ENCODE results near the gene SNAP91. TPM values are rescaled to one million over a fixed set of nuclear protein-coding genes. Genes with fewer than 3 reads are reported as not detected.

The SNAP91 gene
- total and polyA plus RNA-seq, 2 experiments from 2014 or later: 0.53 to 1.4 TPM

GRCh38 chr6:83536647-83537589 is 172.0 kb downstream of the SNAP91 start:
- Histone ChIP-seq H3K4me1 (ENCODE audit: insufficient read depth) (no peaks in the 10 kb centered on the region), H2AFZ (no peak overlapping the region), H3K9me3 (ENCODE audit: low read depth) (no peaks in the 10 kb centered on the region), H4K20me1 (ENCODE audit: insufficient read depth, poor library complexity, severe bottlenecking) (no peaks in the 10 kb centered on the region), H3K36me3 (replicated peaks; ENCODE audit: insufficient read depth, low read depth) (no peaks in the 10 kb centered on the region), H3K4me2 (no peak overlapping the region), H3K9me2 (replicated peaks; ENCODE audit: insufficient read depth) (no peaks in the 10 kb centered on the region), H3K4me3 (no peak overlapping the region), H3K79me2 (no peaks in the 10 kb centered on the region), H3K27me3 (no peaks in the 10 kb centered on the region), H3K27ac (no peak overlapping the region)
- TF ChIP-seq, protein P1, sequence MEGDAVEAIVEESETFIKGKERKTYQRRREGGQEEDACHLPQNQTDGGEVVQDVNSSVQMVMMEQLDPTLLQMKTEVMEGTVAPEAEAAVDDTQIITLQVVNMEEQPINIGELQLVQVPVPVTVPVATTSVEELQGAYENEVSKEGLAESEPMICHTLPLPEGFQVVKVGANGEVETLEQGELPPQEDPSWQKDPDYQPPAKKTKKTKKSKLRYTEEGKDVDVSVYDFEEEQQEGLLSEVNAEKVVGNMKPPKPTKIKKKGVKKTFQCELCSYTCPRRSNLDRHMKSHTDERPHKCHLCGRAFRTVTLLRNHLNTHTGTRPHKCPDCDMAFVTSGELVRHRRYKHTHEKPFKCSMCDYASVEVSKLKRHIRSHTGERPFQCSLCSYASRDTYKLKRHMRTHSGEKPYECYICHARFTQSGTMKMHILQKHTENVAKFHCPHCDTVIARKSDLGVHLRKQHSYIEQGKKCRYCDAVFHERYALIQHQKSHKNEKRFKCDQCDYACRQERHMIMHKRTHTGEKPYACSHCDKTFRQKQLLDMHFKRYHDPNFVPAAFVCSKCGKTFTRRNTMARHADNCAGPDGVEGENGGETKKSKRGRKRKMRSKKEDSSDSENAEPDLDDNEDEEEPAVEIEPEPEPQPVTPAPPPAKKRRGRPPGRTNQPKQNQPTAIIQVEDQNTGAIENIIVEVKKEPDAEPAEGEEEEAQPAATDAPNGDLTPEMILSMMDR (IDR thresholded peaks at IDR 0.05; ENCODE audit: poor library complexity): no peak
- TF ChIP-seq EZH2phosphoT487 (IDR thresholded peaks at IDR 0.05; ENCODE audit: low read depth, severe bottlenecking, unreplicated experiment): no peak
- 59% methylated on average over 4 of the region's 4 CpGs for WGBS (ENCODE audit: low lambda C conversion rate, missing lambda C conversion rate)
- no peak for DNase-seq (ENCODE audit: low spot score)

DNA sequence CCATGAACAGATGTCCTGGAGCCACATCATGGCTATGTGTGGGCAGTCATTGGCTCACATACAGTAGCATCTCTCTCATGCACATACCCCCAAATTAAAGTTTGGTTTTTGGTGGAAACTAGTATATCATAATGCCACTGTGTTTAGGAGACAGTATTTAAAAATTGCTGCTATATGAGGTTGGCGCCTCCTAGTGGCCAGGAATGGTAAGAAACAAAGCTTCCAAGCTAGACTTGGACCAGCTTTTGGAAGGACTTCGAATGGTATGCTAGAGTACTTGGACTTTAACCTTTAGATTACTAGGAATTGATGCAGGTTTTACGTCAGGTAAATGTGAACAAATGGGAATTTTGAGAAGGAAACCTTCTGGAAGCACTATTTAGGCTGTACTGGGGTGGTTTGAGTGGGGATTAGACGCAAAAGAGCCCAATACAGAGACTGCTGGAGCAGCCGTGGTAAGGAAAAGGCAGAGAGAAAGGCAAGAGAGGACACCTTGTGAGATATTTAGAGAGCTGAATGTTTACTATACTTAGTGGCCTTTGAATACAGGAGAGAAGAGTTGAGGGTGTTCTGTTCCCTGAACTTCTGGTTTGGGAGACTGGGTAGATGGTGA is 172.8 kb downstream of the SNAP91 start:
- Histone ChIP-seq H3K4me2 (no peak overlapping the region), H3K36me3 (replicated peaks; ENCODE audit: insufficient read depth, low read depth) (no peaks in the 10 kb centered on the region), H3K4me1 (ENCODE audit: insufficient read depth) (no peaks in the 10 kb centered on the region), H3K4me3 (no peak overlapping the region), H3K79me2 (no peaks in the 10 kb centered on the region), H3K27me3 (no peaks in the 10 kb centered on the region), H4K20me1 (ENCODE audit: insufficient read depth, poor library complexity, severe bottlenecking) (no peaks in the 10 kb centered on the region), H3K9me2 (replicated peaks; ENCODE audit: insufficient read depth) (no peaks in the 10 kb centered on the region), H3K9me3 (ENCODE audit: low read depth) (no peaks in the 10 kb centered on the region), H3K27ac (no peak overlapping the region), H2AFZ (no peak overlapping the region)
- TF ChIP-seq, protein P1 (IDR thresholded peaks at IDR 0.05; ENCODE audit: poor library complexity): peak; percentile 65
- no peak for TF ChIP-seq EZH2 (IDR thresholded peaks at IDR 0.05; ENCODE audit: borderline replicate concordance)
- peak; percentile 68 for DNase-seq (ENCODE audit: low spot score)
- 45% methylated on average over 5 of the region's 5 CpGs for WGBS (ENCODE audit: low lambda C conversion rate, missing lambda C conversion rate)

DNA sequence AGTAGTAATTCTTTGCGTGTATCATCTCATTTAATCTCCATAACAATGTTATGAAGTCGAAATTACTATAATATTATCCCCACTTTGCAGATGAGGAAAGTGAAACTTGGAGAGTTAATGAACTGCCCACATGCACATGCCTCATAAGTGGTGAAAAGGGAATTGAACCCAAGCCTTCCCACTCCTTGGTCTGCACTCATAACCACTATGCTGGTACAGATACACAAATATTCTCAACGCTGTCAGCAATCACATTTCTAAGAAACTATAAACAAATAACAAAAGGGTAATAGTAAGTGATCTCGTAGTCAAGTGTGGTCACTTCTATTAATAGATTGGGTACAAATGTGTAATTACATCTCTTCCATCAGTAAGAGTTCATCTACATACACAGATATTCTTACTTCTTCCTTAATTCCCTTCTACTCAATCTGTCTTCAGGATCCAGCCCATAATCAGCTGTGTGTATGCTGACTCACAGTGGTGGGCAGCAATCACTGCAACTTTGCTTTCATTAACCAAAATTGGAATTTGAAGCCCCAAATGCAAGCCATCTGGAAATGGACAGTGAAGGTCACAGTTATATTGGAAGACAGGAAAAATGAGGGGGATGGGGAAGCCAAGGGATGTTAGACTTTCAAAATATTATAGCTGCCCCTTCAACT is 190.0 kb downstream of the SNAP91 start:
- Histone ChIP-seq H3K4me3 (no peak overlapping the region), H3K36me3 (replicated peaks; ENCODE audit: insufficient read depth, low read depth) (no peaks in the 10 kb centered on the region), H4K20me1 (ENCODE audit: insufficient read depth, poor library complexity, severe bottlenecking) (no peaks in the 10 kb centered on the region), H3K79me2 (peaks cover 7% of the 10 kb centered on the region), H3K27me3 (no peaks in the 10 kb centered on the region), H3K27ac (no peak overlapping the region), H3K9me2 (replicated peaks; ENCODE audit: insufficient read depth) (no peaks in the 10 kb centered on the region), H2AFZ (no peak overlapping the region), H3K4me1 (ENCODE audit: insufficient read depth) (peaks cover 6% of the 10 kb centered on the region), H3K9me3 (ENCODE audit: low read depth) (no peaks in the 10 kb centered on the region), H3K4me2 (no peak overlapping the region)
- TF ChIP-seq EZH2 (IDR thresholded peaks at IDR 0.05; ENCODE audit: borderline replicate concordance) (no peak), EZH2phosphoT487 (IDR thresholded peaks at IDR 0.05; ENCODE audit: low read depth, severe bottlenecking, unreplicated experiment) (no peak)
- TF ChIP-seq, protein P1 (IDR thresholded peaks at IDR 0.05; ENCODE audit: poor library complexity): peak; percentile 29
- 91% methylated on average over 4 of the region's 4 CpGs for WGBS (ENCODE audit: low lambda C conversion rate, missing lambda C conversion rate)
- DNase-seq (ENCODE audit: low spot score): no peak
